Astrocyte (in vitro differentiated cells and primary cell): Measurements from ENCODE around the gene NPPB. TPM values are rescaled to one million over a fixed set of nuclear protein-coding genes. Genes with fewer than 3 reads are reported as not detected.

Experiments used
- DNase-seq: peaks from one replicate; pipeline ENCODE4 v3.0.0-alpha.2; 2010; ENCODE audit warnings: low read depth
- FAIRE-seq: peaks from 2 replicates; lab custom pipeline; 2011; peaks lifted over from hg19 to GRCh38; lab: Jason Lieb, UNC
- H2AFZ ChIP-seq: 2 replicates; pipeline ENCODE4 v1.6.0; 2012; ENCODE audit warnings: low read depth, low read length, inconsistent platforms
- H3K27ac ChIP-seq: 2 replicates; pipeline ENCODE4 v1.5.1; 2011; ENCODE audit warnings: low read depth, low read length, inconsistent platforms
- H3K27me3 ChIP-seq: 2 replicates; pipeline ENCODE4 v1.6.0; 2011; ENCODE audit warnings: low read length, inconsistent platforms; ENCODE audit not compliant: insufficient read depth
- H3K36me3 ChIP-seq: 2 replicates; pipeline ENCODE4 v1.5.1; 2011; ENCODE audit warnings: low read length, inconsistent platforms; ENCODE audit not compliant: insufficient read depth
- H3K4me1 ChIP-seq: 2 replicates; pipeline ENCODE4 v1.5.1; 2011; ENCODE audit warnings: low read length, inconsistent platforms; ENCODE audit not compliant: insufficient read depth
- H3K4me2 ChIP-seq: 2 replicates; pipeline ENCODE4 v1.6.0; 2012; ENCODE audit warnings: low read length, inconsistent platforms
- H3K4me3 ChIP-seq: 2 replicates; pipeline ENCODE4 v1.5.1; 2011; ENCODE audit warnings: low read depth, mild to moderate bottlenecking, low read length, inconsistent platforms; ENCODE audit not compliant: insufficient read depth
- H3K79me2 ChIP-seq: 2 replicates; pipeline ENCODE4 v1.6.0; 2012; ENCODE audit warnings: mild to moderate bottlenecking, low read length, inconsistent platforms; ENCODE audit not compliant: insufficient read depth
- H3K9ac ChIP-seq: 2 replicates; pipeline ENCODE4 v1.6.0; 2012; ENCODE audit warnings: mild to moderate bottlenecking, low read length, inconsistent platforms
- H3K9me3 ChIP-seq: 2 replicates; pipeline ENCODE4 v1.5.1; 2012; ENCODE audit warnings: low read depth, mild to moderate bottlenecking, low read length, inconsistent platforms; ENCODE audit not compliant: insufficient read depth
- H4K20me1 ChIP-seq: 2 replicates; pipeline ENCODE4 v1.6.0; 2012; ENCODE audit warnings: low read length, inconsistent platforms; ENCODE audit not compliant: insufficient read depth
- H3K27ac Mint-ChIP-seq: one replicate; pipeline ENCODE4 v1.8.0; 2021; ENCODE audit warnings: mild to moderate bottlenecking, mixed read lengths; ENCODE audit not compliant: unreplicated experiment
- H3K27me3 Mint-ChIP-seq: one replicate; pipeline ENCODE4 v1.8.0; 2021; ENCODE audit warnings: low read depth, mixed read lengths; ENCODE audit not compliant: unreplicated experiment
- H3K36me3 Mint-ChIP-seq: one replicate; pipeline ENCODE4 v1.8.0; 2021; ENCODE audit warnings: low read depth, mixed read lengths; ENCODE audit not compliant: unreplicated experiment
- H3K4me1 Mint-ChIP-seq: one replicate; pipeline ENCODE4 v1.8.0; 2021; ENCODE audit warnings: low read depth, mixed read lengths; ENCODE audit not compliant: unreplicated experiment
- H3K4me3 Mint-ChIP-seq: one replicate; pipeline ENCODE4 v1.8.0; 2021; ENCODE audit warnings: mild to moderate bottlenecking, moderate library complexity, mixed read lengths; ENCODE audit not compliant: unreplicated experiment
- H3K9me3 Mint-ChIP-seq: one replicate; pipeline ENCODE4 v1.8.0; 2021; ENCODE audit warnings: mild to moderate bottlenecking, mixed read lengths; ENCODE audit not compliant: unreplicated experiment
- CTCF ChIP-seq: IDR thresholded peaks from 2 replicates; pipeline ENCODE4 v1.5.1; 2011; ENCODE audit warnings: low read depth, mild to moderate bottlenecking, inconsistent platforms, low read length, moderate library complexity; ENCODE audit not compliant: insufficient read depth
- EZH2 ChIP-seq: IDR thresholded peaks from 2 replicates; pipeline ENCODE4 v1.6.1; 2012; ENCODE audit warnings: mild to moderate bottlenecking, low read length, inconsistent platforms; ENCODE audit not compliant: insufficient read depth
- total RNA-seq: library from RNA; stranded (reverse); gene quantifications from 2 replicates; pipeline ENCODE4 v1.2.1, GENCODE V29; 2021

The NPPB gene
- total RNA-seq, 1 donor from 2014 or later = 449 TPM

GRCh38 chr1:11880911-11881748 is 22.4 kb upstream of the NPPB start:
- Mint-ChIP-seq H3K9me3 (no peaks in the 10 kb centered on the region), H3K4me3 (no peak overlapping the region), H3K36me3 (no peaks in the 10 kb centered on the region), H3K27ac (no peak overlapping the region), H3K4me1 (peaks cover 5% of the 10 kb centered on the region), H3K27me3 (peaks cover 27% of the 10 kb centered on the region)
- Histone ChIP-seq H3K4me3 (no peak overlapping the region), H3K79me2 (no peaks in the 10 kb centered on the region), H3K4me2 (no peak overlapping the region), H3K36me3 (no peaks in the 10 kb centered on the region), H3K9ac (no peak overlapping the region), H3K9me3 (no peaks in the 10 kb centered on the region), H3K4me1 (no peaks in the 10 kb centered on the region), H2AFZ (no peak overlapping the region), H3K27me3 (peaks cover 3% of the 10 kb centered on the region), H4K20me1 (no peaks in the 10 kb centered on the region), H3K27ac (no peak overlapping the region)
- TF ChIP-seq CTCF = no peak
- TF ChIP-seq EZH2 = no peak
- DNase-seq = no peak
- FAIRE-seq = no peak

GRCh38 chr1:11880181-11880575 is 21.4 kb upstream of the NPPB start:
- no peaks in the 10 kb centered on the region for H3K36me3 ChIP-seq
- no peak for DNase-seq
- H3K27me3 ChIP-seq = peaks cover 8% of the 10 kb centered on the region
- H4K20me1 ChIP-seq = no peaks in the 10 kb centered on the region
- H3K4me2 ChIP-seq = no peak overlapping the region
- no peaks in the 10 kb centered on the region for H3K79me2 ChIP-seq
- H3K4me1 ChIP-seq = no peaks in the 10 kb centered on the region
- no peaks in the 10 kb centered on the region for H3K36me3 Mint-ChIP-seq
- TF ChIP-seq EZH2 (no peak), CTCF (no peak)
- no peak overlapping the region for H3K9ac ChIP-seq
- H3K4me1 Mint-ChIP-seq = peaks cover 5% of the 10 kb centered on the region
- H3K9me3 ChIP-seq = no peaks in the 10 kb centered on the region
- H2AFZ ChIP-seq = no peak overlapping the region
- H3K27me3 Mint-ChIP-seq = peaks cover 28% of the 10 kb centered on the region
- no peak overlapping the region for H3K4me3 ChIP-seq
- no peaks in the 10 kb centered on the region for H3K9me3 Mint-ChIP-seq
- H3K27ac ChIP-seq = no peak overlapping the region
- no peak for FAIRE-seq
- no peak overlapping the region for H3K4me3 Mint-ChIP-seq
- H3K27ac Mint-ChIP-seq = no peak overlapping the region
